A549 treated with GW870086 at 1 μM for 4 hours (cell line): ENCODE measurements around the gene STRAP. TPM values are rescaled to one million over a fixed set of nuclear protein-coding genes. Genes with fewer than 3 reads are reported as not detected.

Experiments
- total RNA-seq: library from RNA; stranded (reverse); fragments of 200-300 nt; extraction: Qiagen RNA extraction; gene quantifications from 5 replicates; pipeline ENCODE4 v1.2.3, GENCODE V29; 2022; ENCODE audit warnings: low read depth

The STRAP gene, protein sequence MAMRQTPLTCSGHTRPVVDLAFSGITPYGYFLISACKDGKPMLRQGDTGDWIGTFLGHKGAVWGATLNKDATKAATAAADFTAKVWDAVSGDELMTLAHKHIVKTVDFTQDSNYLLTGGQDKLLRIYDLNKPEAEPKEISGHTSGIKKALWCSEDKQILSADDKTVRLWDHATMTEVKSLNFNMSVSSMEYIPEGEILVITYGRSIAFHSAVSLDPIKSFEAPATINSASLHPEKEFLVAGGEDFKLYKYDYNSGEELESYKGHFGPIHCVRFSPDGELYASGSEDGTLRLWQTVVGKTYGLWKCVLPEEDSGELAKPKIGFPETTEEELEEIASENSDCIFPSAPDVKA
- 176 to 207 TPM (median 193 TPM) in 5 replicates for total RNA-seq

GRCh38 chr12:15882118-15882971 is at the start of gene STRAP:
Gene STRAP (plus strand): TSS chr12:15882387. CDS start chr12:15882708, 321 bp downstream.

DNA sequence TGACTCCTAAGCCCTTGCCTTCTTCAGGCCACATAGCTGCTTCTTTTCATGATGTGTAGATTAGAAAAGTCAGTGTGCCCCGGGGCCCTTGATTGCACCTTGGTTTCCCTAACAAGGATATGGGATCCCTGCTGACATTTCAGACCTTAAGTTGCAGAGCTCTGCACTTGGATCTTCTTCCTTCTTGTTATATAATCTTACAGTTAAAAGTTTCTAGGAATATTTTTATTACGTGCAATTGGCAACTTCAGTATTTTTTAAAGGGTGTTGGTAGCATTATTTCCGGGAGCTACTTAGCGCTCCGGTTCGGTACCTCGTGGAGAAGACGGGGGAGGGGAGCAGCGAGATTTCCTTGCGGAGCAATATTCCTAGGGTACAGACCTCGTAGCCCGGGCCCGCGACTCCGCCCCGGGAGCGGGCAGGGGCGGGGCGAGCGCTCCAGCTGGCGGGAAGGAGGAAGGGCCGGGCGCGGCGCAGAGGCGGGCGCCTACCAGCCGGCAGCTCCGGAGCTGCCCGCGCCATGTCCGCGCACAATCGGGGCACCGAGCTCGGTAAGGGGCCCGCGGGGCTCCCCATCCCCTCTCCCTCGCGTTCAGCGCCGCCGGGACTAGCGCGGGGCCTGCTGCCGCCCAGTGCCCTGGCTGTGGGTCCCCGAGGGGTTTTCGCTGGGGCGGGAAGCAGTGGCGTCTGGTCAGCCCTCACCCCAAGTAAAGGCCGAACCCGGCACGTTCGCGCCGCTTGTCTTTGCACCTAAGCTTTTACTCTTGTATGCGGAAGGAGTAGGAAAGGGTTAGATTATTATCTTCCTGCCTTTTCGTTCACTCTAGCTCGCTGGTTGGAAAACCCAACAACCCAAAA is 28.9 kb downstream of the STRAP start, which contains the start of gene DERA:
DERA (plus strand) TSS at position 469 of the 858 bp plus-strand sequence; CDS start at position 521, 52 bp downstream.

Other genes with a start within 250 kb of the STRAP start
- gene EPS8, start 93.0 kb upstream of the STRAP start, total RNA-seq: 38.1 to 49.0 TPM (median 44.8 TPM) in 5 replicates
- 35.1 to 50.4 TPM (median 43.2 TPM) in 5 replicates for gene DERA, start 28.9 kb downstream of the STRAP start, total RNA-seq